Mesothelial cell of epicardium (in vitro differentiated cells): ENCODE measurements around the gene CFD. TPM values are rescaled to one million over a fixed set of nuclear protein-coding genes. Genes with fewer than 3 reads are reported as not detected.
"Not testable (repeated sequence)": the region's sequence is repeated elsewhere in the genome, so short reads cannot be mapped to it uniquely, and the experiment has no call there.

Experiments used
- DNase-seq, 2 experiments: peaks; one replicate each; pipeline ENCODE4 v3.0.0; 2021; ENCODE audit warnings: low spot score in 2 of 2; ENCODE audit not compliant: unreplicated experiment in 2 of 2
- H3K27ac Mint-ChIP-seq: 2 replicates; pipeline ENCODE4 v1.8.0; 2021; ENCODE audit warnings: mixed read lengths
- H3K27me3 Mint-ChIP-seq: 2 replicates; pipeline ENCODE4 v1.8.0; 2021; ENCODE audit warnings: low read depth, mixed read lengths
- H3K36me3 Mint-ChIP-seq: 2 replicates; pipeline ENCODE4 v1.8.0; 2021; ENCODE audit warnings: mixed read lengths
- H3K4me1 Mint-ChIP-seq: 2 replicates; pipeline ENCODE4 v1.8.0; 2021; ENCODE audit warnings: mixed read lengths
- H3K4me3 Mint-ChIP-seq: 2 replicates; pipeline ENCODE4 v1.8.0; 2021; ENCODE audit warnings: mild to moderate bottlenecking, moderate library complexity, mixed read lengths
- H3K9me3 Mint-ChIP-seq: 2 replicates; pipeline ENCODE4 v1.8.0; 2021; ENCODE audit warnings: mixed read lengths
- total RNA-seq: library from RNA; stranded (reverse); gene quantifications from 3 replicates; pipeline ENCODE4 v1.2.1, GENCODE V29; 2021
- TF ChIP-seq, protein P1 (sequence below): fragments of 200-600 bp; sonication (generic); IDR thresholded peaks from one replicate; pipeline ENCODE4 v1.5.0; 2021; ENCODE audit warnings: antibody characterized with exemption; ENCODE audit not compliant: unreplicated experiment

The CFD gene
- total RNA-seq, 1 donor from 2014 or later = 3.2 TPM

DNA sequence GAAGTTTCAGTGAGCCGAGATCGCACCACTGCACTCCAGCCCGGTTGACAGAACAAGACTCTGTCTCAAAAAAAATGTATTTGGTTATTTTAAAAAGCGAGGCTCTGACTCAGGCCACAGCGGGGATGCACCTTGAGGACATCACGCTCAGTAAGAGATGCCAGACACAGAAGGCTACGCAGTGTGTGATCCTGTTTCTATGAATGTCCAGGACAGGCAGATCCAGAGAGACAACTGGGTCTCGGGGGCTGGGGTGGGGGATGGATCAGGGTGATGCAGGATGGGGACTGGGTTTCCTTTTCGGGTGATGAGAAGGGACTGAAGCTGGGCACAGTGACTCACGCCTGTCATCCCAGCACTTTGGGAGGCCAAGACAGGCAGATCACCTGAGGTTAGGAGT, 28.1 kb downstream of the CFD start:
- Mint-ChIP-seq H3K4me3 (no peak overlapping the region), H3K27me3 (no peaks in the 10 kb centered on the region), H3K4me1 (no peaks in the 10 kb centered on the region), H3K9me3 (no peaks in the 10 kb centered on the region), H3K27ac (no peak overlapping the region), H3K36me3 (peaks cover 9% of the 10 kb centered on the region)
- DNase-seq = no peak
- TF ChIP-seq, protein P1, sequence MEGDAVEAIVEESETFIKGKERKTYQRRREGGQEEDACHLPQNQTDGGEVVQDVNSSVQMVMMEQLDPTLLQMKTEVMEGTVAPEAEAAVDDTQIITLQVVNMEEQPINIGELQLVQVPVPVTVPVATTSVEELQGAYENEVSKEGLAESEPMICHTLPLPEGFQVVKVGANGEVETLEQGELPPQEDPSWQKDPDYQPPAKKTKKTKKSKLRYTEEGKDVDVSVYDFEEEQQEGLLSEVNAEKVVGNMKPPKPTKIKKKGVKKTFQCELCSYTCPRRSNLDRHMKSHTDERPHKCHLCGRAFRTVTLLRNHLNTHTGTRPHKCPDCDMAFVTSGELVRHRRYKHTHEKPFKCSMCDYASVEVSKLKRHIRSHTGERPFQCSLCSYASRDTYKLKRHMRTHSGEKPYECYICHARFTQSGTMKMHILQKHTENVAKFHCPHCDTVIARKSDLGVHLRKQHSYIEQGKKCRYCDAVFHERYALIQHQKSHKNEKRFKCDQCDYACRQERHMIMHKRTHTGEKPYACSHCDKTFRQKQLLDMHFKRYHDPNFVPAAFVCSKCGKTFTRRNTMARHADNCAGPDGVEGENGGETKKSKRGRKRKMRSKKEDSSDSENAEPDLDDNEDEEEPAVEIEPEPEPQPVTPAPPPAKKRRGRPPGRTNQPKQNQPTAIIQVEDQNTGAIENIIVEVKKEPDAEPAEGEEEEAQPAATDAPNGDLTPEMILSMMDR = no peak

DNA sequence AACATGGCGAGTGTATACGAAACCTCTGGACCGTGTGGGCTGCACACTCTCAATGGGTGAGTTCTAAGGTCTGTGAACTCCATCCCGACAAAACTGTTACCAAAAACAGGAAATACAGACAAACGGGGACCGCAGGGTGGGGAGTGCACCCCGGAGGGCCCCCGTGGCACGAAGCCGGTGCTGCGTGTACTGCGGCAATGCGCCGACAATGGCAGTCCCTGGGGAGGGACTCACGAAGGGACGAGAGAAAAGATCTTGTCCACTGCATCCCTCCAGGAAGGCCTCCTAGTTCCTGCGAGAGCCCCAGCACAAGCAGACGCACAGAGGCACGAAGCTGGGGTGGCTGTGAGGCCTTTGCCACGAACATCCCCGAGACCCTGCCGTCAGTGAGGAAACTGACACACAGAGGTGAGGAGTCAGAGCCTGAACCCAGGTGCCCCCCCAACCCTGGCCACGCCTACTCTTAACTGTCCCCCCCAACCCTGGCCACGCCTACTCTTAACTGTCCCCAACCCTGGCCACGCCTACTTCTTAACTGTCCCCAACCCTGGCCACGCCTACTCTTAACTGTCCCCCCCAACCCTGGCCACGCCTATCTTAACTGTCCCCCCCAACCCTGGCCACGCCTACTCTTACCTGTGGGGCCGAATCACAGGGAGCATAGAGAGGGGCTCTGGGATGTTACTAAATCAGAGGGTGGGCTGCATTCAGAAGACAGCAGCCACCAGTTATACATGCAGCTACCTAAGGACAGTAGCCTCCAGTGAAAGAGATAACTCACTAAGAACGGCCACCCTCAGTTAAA, 29.3 kb downstream of the CFD start:
- H3K9me3 Mint-ChIP-seq = no peaks in the 10 kb centered on the region
- no peaks in the 10 kb centered on the region for H3K4me1 Mint-ChIP-seq
- no peak overlapping the region for H3K4me3 Mint-ChIP-seq
- peaks cover 7% of the 10 kb centered on the region for H3K36me3 Mint-ChIP-seq
- TF ChIP-seq, protein P1 = no peak
- H3K27me3 Mint-ChIP-seq = peaks cover 2% of the 10 kb centered on the region
- no peak for DNase-seq
- H3K27ac Mint-ChIP-seq = no peak overlapping the region

DNA sequence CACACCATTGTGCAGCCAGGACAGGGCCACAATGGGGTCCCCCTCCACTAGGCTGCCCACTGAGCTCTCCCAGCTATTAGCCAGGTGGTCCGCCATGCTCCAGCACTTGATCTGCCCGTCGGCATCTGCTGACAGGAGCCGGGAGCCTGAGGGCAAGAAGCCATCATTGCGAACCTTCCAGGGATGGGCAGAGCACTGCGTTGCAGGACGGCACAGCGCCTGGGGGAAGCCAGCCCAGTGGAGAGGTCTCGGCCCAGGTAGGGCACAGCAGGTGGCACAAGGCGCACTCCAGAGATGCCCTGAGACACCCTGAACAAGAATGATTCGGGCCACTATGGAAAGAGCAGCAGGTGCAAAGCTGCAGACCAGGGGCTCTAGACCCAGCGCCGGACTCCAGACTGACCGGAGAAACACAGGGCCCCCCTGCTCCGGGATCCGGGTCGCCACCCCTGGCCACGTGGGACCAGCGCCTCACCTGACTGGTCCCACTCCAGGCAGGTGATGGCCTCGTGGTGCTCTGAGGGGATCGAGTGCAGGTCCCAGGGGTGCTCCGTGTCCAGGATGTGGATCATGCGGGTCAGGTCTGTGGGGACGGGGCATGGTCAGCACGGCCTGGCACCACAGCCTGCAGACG, 30.3 kb downstream of the CFD start:
- TF ChIP-seq, protein P1 = no peak
- no peak for DNase-seq
- Mint-ChIP-seq H3K27ac (no peak overlapping the region), H3K9me3 (no peaks in the 10 kb centered on the region), H3K4me3 (peak overlapping the region; percentile 24), H3K4me1 (no peaks in the 10 kb centered on the region), H3K27me3 (peaks cover 2% of the 10 kb centered on the region), H3K36me3 (peaks cover 7% of the 10 kb centered on the region)

DNA sequence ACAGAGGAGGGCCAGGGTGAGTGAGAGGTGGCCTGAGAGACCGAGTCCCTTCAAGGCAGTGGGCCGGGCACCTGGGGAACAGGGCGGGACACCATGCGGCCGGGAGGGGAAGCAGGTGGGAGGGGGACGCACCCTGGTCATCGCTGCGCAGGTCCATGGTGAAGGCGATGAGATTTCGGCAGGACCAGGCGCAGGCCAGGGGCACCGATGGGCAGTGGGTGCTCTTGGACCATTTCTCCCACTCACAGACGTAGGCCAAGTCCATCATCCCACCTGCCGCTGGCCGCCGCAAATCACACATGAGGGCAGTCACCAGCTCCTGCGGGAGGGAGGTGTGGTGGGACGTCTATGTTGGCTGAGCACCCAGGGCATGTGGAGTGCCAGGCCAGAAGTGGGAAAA, 31.4 kb downstream of the CFD start:
- TF ChIP-seq, protein P1 = no peak
- Mint-ChIP-seq H3K4me3 (peak overlapping the region; percentile 61), H3K9me3 (no peaks in the 10 kb centered on the region), H3K4me1 (no peaks in the 10 kb centered on the region), H3K27me3 (peaks cover 2% of the 10 kb centered on the region), H3K27ac (peak overlapping the region; percentile 12), H3K36me3 (peaks cover 7% of the 10 kb centered on the region)
- DNase-seq = no peak

DNA sequence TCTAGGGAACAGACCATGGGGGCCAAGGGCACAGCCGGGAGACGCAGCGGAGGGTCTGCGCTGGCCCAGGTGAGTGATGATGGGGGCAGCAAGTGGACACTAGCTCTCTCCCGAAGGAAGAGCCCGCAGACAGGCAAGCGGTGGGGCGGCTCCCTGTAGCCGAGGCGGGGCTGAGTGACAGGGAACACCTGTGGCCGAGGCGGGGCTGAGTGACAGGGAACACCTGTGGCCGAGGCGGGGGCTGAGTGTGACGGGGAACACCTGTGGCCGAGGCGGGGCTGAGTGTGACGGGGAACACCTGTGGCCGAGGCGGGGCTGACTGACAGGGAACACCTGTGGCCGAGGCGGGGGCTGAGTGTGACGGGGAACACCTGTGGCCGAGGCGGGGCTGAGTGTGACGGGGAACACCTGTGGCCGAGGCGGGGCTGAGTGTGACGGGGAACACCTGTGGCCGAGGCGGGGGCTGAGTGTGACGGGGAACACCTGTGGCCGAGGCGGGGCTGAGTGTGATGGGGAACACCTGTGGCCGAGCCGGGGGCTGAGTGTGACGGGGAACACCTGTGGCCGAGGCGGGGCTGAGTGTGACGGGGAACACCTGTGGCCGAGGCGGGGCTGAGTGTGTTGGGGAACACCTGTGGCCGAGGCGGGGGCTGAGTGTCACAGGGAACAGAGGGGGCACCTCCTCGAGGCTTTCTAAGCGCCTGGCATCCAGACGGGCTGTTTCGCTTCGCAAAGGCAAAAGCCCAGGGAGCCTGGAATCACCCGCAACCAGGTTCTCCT, 32.1 kb downstream of the CFD start:
- peak overlapping the region; percentile 78 for H3K4me3 Mint-ChIP-seq
- H3K9me3 Mint-ChIP-seq, H3K4me1 Mint-ChIP-seq, H3K36me3 Mint-ChIP-seq, H3K27ac Mint-ChIP-seq, DNase-seq, H3K27me3 Mint-ChIP-seq: not testable (repeated sequence)
